GM18498 (cell line): ENCODE measurements around the gene KRT25.

Experiments used
- ATAC-seq: cut with Tn5 transposase; IDR thresholded peaks from one replicate; pipeline ENCODE4 v1.9.1; 2021; ENCODE audit warnings: mild to moderate bottlenecking, moderate library complexity; ENCODE audit not compliant: unreplicated experiment

Gene KRT25

GRCh38 chr17:40755231-40755630, at the start of gene KRT25:
Gene KRT25 (minus strand): TSS chr17:40755331. CDS start chr17:40755271, 60 bp downstream.
- no peak for ATAC-seq

DNA sequence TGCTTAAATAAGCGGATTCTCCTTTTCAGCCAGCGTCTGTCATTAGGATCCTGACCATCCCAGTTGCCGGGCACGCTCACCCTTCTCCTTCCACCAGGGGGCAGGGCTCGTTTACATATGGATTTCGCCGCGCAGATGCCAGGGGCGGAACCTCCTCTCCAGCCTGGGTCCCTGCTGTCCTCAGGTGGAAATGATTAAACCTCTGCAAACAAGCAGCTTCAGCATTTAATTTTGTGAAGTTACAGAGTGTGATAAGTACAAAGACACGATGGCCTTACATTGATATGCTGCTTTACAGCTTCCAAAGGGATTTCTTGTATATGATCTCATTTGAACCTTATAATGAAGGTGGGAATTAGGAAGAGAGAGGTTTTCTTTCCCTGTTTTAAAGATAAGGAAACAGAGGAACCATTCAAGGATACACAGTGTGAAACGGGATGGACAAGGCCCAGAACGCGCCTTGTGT, 48.5 kb upstream of the KRT25 start:
- no peak for ATAC-seq

DNA sequence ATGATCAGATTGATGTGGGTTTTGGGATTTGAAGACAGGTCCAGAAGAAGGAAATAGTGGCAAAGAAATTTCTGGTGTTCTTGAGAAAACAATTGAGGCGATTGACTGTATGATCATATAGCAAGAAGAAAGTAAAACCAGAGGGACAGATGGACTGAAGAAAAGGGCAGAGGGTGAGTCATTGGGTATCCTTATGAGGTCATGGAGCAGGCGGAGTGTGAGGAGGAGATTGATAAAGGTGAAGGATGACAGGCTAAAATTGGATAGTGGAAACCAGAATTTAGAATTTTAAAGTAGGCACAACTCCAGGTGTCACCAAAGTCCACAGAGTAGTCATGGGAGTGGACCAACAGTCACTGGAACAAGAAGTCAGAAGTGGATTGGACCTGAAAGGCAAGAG, 46.0 kb upstream of the KRT25 start:
- no peak for ATAC-seq

- no peak for ATAC-seq
Observed at GRCh38 chr17:40800381-40800780, 45.2 kb upstream of the KRT25 start.

- no peak for ATAC-seq
Observed at GRCh38 chr17:40799859-40800258, 44.7 kb upstream of the KRT25 start, which contains the start of gene KRT28. Gene KRT28 (minus strand): TSS chr17:40799959. CDS start chr17:40799893, 66 bp downstream.

- no peak for ATAC-seq
Observed at GRCh38 chr17:40796846-40797245, 41.7 kb upstream of the KRT25 start.

GRCh38 chr17:40795019-40795667, 40.0 kb upstream of the KRT25 start:
- no peak for ATAC-seq

DNA sequence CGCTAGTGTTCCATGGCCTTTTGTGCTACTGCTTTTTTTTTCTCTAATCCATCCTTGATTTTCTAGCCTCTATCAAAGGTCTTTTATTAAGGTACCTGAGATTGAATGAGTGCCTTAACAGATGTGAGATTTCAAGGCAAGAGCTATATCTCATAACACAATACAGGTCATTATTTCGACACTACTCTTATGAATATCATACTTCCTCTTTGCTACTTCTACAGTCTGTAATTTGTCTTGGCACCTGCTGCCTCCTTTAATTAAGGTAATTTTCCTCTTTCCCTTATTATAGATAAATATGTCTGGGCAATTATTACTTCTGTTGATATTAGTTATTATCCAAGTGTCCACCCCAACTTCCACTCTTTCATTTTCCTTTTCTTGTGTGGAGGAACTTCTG, 39.3 kb upstream of the KRT25 start:
- no peak for ATAC-seq

- no peak for ATAC-seq
Observed at GRCh38 chr17:40793832-40794231, 38.7 kb upstream of the KRT25 start.

GRCh38 chr17:40791787-40792436, 36.8 kb upstream of the KRT25 start:
- ATAC-seq: no peak

DNA sequence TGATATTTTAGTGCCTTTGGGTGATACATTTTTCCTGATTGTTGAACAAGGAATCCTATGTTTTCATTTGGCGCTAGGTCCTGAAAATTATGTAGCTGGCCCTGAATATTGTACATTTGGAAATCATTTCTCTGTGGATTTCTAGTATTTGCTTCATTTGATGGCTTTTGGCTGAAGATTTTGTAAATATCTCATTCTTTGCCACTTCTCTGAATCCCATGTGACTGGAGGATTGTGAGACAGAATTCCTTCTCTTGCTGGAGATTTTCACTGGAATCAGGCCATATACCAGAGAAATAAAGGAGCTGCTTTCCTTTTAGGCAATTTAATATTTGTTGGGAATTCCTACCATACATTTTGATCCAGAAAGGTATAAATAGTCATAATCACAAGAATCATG, 36.0 kb upstream of the KRT25 start:
- ATAC-seq: no peak

- ATAC-seq: no peak
Observed at GRCh38 chr17:40782450-40782849, 27.3 kb upstream of the KRT25 start, which contains the start of gene KRT27. Gene KRT27 (minus strand): TSS chr17:40782550. CDS start chr17:40782493, 57 bp downstream.

DNA sequence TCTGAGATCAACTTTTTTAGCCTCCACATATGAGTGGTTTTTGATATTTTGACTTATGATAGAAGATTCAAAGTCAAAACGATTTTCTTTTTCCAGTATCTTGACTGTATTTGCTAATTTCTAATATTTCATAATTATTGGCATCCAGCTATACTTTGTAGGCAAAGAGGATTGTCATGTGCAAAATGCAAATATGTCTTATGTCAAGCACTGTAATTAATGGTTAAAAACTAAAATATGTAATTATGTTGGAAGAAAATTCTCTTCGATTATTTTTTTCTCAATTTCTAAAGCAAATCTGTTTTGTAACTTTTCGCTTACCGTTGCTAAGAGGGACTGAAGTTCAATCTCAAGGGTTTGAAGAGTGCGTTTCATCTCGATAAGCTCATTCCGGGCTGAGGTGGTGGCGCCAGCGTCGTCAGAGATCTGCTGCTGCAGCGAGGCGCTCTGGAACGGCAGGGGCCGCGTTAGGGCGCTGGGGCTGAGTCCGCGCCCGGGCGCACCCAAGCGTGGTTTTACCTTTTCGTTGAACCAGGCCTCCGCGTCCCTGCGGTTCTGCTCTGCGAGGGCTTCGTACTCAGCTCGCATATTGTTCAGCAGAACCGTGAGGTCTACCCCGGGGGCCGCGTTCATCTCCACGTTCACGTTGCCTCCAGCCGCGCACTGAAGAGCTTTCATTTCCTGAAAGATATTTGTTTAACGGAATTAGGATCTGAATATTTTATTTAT, 24.2 kb upstream of the KRT25 start:
- no peak for ATAC-seq

DNA sequence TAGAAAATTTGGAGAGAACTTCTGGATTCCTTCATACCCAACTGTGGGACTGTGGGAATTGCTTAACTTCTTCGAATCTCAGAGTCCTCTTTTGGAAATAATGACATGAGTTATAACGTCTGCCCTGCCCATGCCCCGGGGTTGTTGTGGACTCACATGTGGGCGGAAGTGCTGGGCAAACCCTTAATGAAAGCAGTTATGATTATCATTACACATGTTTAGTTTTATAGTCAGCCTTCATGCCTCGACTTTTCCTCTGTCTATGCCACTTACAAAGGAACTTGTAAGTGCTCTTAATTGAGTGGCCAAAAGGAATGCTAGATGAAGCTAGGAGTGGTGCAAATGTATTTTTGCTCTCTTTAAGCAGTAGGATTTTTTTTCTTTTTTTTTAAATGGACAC, 23.3 kb upstream of the KRT25 start:
- no peak for ATAC-seq

DNA sequence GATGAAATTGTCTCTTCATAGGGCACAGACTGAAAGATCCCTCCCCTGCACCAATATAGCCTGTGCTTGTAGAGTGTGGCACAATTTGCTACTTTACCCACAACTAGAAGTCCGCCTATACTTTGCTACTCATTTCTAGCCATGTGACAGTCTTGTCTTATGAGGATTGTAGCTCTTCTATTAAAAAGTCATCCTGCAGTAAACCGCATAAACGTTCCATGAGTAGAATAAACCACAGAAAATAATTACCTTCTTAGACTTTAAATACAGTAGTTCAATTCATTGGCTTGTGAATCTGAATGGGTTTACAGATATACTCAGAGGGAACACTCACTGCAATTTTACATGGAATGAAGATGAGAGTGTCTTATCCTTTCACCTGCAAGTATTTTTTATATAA, 22.8 kb upstream of the KRT25 start:
- no peak for ATAC-seq

DNA sequence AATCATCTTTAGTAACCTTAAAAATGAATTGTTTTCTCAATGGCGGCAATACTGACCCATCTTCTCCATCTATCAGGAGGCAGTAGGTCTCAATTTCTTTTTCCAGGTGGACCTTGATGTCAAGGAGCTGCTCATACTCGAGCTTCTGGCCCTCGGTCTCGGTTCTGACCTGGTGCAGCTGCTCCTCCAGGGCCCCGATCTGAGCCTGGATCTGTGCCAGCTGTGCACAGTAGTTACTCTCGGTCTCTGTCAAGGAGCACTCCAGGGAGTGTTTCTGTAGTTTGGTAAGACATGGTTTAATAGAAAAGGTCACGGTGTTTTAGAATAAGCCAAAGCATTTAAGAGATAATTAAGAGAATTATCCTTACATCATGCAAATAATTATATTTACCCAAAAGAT, 22.3 kb upstream of the KRT25 start:
- no peak for ATAC-seq

GRCh38 chr17:40775945-40776344, 20.8 kb upstream of the KRT25 start:
- no peak for ATAC-seq

- no peak for ATAC-seq
Observed at GRCh38 chr17:40772101-40772500, 17.0 kb upstream of the KRT25 start, which contains the start of gene KRT26. Gene KRT26 (minus strand): TSS chr17:40772201. CDS start chr17:40772113, 88 bp downstream.

DNA sequence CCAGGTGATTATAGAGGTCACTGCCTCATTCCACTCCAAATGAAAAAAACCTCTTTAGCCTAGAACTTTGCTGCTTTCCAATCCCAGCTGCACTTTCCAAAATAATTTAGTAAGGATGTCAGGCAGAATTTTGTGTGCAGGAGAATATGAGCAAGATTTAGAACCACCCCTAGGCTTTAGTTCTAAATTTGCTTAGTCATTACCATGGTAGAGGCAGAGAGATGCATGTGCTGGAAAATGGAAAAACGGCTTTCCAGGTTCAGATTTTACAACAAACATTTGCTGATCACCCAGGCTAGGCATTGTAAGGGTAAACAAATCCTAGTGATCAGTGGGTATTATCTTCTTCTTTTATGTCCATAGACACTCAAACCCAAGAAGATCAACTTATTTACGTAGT, 10.5 kb upstream of the KRT25 start:
- no peak for ATAC-seq

DNA sequence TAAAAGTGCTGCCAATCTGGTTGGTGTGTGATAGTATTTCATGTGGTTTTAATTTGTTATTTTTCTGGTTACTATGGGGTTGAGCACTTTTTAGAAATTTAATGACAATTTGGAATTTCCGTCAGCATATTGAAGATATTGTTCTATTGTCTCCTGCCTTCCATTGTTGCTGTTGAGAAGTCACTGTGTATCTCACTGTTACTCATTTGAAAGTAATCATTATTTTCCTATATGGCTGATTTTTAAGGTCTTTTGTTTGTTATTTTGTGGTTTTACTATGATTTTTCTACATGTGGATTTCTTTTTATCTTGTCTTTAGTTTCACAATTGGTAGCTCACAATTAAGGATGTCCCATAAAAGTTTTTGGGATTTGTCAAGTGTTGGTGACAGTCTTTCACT, 8.6 kb upstream of the KRT25 start:
- no peak for ATAC-seq

DNA sequence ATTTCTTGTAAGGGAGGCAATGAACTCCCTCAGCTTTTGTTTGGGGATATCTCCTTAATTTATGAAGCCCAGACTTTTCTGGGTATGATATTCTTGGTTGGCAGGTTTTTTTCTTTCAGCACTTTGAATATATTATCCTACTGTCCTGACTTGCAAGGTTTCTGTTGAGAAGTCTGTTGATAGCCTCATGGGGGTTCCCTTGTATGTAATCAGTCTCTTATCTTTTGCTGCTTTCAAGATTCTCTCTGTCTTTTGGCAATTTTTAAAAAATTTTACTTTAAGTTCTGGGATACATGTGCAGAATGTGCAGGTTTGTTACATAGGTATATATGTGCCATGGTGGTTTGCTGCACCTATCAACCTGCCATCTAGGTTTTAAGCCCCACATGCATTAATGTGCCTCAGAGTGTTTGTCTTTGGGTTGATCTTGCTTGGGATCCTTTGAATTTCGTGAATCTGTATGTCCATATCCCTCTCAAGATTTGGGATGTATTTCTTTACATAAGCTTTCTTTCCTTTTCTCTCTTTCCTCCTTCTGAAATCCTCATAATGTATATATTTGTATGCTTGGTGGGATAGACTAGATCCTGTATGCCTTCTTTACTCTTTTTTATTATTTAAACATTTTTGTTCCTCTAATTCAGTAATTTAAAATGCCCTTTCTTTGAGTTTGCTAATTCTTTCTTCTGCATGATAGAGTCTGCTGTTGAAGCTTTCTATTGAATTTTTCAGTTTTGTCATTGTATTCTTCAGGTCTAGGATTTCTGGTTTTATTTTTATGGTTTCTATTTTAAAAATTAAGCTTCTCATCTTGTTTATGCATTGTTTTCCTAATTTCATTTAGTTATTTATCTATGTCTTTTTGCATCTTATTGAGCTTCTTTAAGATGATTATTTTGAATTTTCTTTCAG, 5.2 kb upstream of the KRT25 start:
- no peak for ATAC-seq
